ENCODE results near the gene DSE.

Gene DSE

GRCh38 chr6:116362276-116362675, 8.5 kb upstream of the DSE start:
- DNase-seq (ENCODE audit: low spot score), result no peak

- no peak for DNase-seq (ENCODE audit: low spot score)
Observed at GRCh38 chr6:116363759-116364158, 7.0 kb upstream of the DSE start.

- no peak for DNase-seq (ENCODE audit: low spot score)
Observed at GRCh38 chr6:116364321-116364720, 6.4 kb upstream of the DSE start.

- DNase-seq (ENCODE audit: low spot score), result no peak
Observed at GRCh38 chr6:116365743-116366142, 5.0 kb upstream of the DSE start.

GRCh38 chr6:116366740-116367275, 3.9 kb upstream of the DSE start:
- no peak for DNase-seq (ENCODE audit: low spot score)

GRCh38 chr6:116369540-116369939, 1.2 kb upstream of the DSE start:
- no peak for DNase-seq (ENCODE audit: low spot score)

GRCh38 chr6:116369964-116370759, 585 bp upstream of the DSE start:
- no peak for DNase-seq (ENCODE audit: low spot score)

- no peak for DNase-seq (ENCODE audit: low spot score)
Observed at GRCh38 chr6:116371120-116371917, 572 bp downstream of the DSE start.

GRCh38 chr6:116371918-116372209, 1.1 kb downstream of the DSE start:
- no peak for DNase-seq (ENCODE audit: low spot score)

GRCh38 chr6:116373300-116373699, 2.6 kb downstream of the DSE start:
- DNase-seq (ENCODE audit: low spot score), result no peak

- no peak for DNase-seq (ENCODE audit: low spot score)
Observed at GRCh38 chr6:116373940-116374339, 3.2 kb downstream of the DSE start.

GRCh38 chr6:116374586-116374985, 3.8 kb downstream of the DSE start:
- DNase-seq (ENCODE audit: low spot score), result no peak

- DNase-seq (ENCODE audit: low spot score), result no peak
Observed at GRCh38 chr6:116375262-116375661, 4.5 kb downstream of the DSE start.

- DNase-seq (ENCODE audit: low spot score), result no peak
Observed at GRCh38 chr6:116376149-116376548, 5.4 kb downstream of the DSE start.

GRCh38 chr6:116379764-116380163, 9.0 kb downstream of the DSE start:
- no peak for DNase-seq (ENCODE audit: low spot score)

- no peak for DNase-seq (ENCODE audit: low spot score)
Observed at GRCh38 chr6:116380346-116380745, 9.6 kb downstream of the DSE start.

GRCh38 chr6:116381000-116381399, 10.3 kb downstream of the DSE start:
- no peak for DNase-seq (ENCODE audit: low spot score)

- no peak for DNase-seq (ENCODE audit: low spot score)
Observed at GRCh38 chr6:116382587-116382986, 11.8 kb downstream of the DSE start.

GRCh38 chr6:116384727-116385458, 14.1 kb downstream of the DSE start:
- no peak for DNase-seq (ENCODE audit: low spot score)

GRCh38 chr6:116385459-116385802, 14.7 kb downstream of the DSE start:
- DNase-seq (ENCODE audit: low spot score), result no peak

- DNase-seq (ENCODE audit: low spot score), result no peak
Observed at GRCh38 chr6:116385921-116386320, 15.2 kb downstream of the DSE start.

- DNase-seq (ENCODE audit: low spot score), result no peak
Observed at GRCh38 chr6:116386581-116387299, 16.0 kb downstream of the DSE start.

All from CD4-positive, alpha-beta T cell treated with Interleukin-6 at 100 ng/mL for 8 hours (primary cell).